Measurements from ENCODE around the gene PLCXD1. TPM values are rescaled to one million over a fixed set of nuclear protein-coding genes. Genes with fewer than 3 reads are reported as not detected.

PLCXD1 gene
- total RNA-seq, 1 experiment from 2014 or later: 60.9 TPM

GRCh38 chrX:307261-308111 lies 26.3 kb downstream of the PLCXD1 start:
- POLR2A ChIA-PET (ENCODE audit: low non-redundant PET): no interaction called here
- no peak overlapping the region for H3K27ac ChIP-seq (ENCODE audit: low read depth, low read length, poor library complexity, severe bottlenecking)
- no peak for TF ChIP-seq CTCF (conservative IDR thresholded peaks at IDR 0.05; ENCODE audit: low read depth, low read length)
- no peak for TF ChIP-seq EZH2 (IDR thresholded peaks at IDR 0.05; ENCODE audit: borderline replicate concordance, low read depth, low read length, poor library complexity, severe bottlenecking)
- peaks cover 64% of the 10 kb centered on the region for H3K36me3 ChIP-seq (ENCODE audit: insufficient read depth, low read length, poor library complexity, severe bottlenecking)
- H3K4me3 ChIP-seq (ENCODE audit: low read depth, low read length, poor library complexity, severe bottlenecking): no peak overlapping the region
- CTCF ChIA-PET: no interaction called here
- H3K4me1 ChIP-seq (ENCODE audit: insufficient read depth, low read length, poor library complexity, severe bottlenecking): no peaks in the 10 kb centered on the region
- no peaks in the 10 kb centered on the region for H3K9me3 ChIP-seq (ENCODE audit: low read depth, low read length, poor library complexity, severe bottlenecking)
- no TSS peak for BruUV-seq (replicated peaks)
- no peaks in the 10 kb centered on the region for H3K27me3 ChIP-seq (replicated peaks; ENCODE audit: insufficient read depth, low read depth, low read length, poor library complexity)
- DNase-seq (ENCODE audit: low spot score): no peak
- intact Hi-C loops (cut with micrococcal nuclease; ENCODE audit: unreplicated experiment): no loop called here

- H3K4me1 ChIP-seq (ENCODE audit: insufficient read depth, low read length, poor library complexity, severe bottlenecking): no peaks in the 10 kb centered on the region
- DNase-seq (ENCODE audit: low spot score): no peak
- intact Hi-C loops (cut with micrococcal nuclease; ENCODE audit: unreplicated experiment): no loop called here
- ChIA-PET POLR2A (ENCODE audit: low non-redundant PET) (no interaction called here), CTCF (no interaction called here)
- peaks cover 69% of the 10 kb centered on the region for H3K36me3 ChIP-seq (ENCODE audit: insufficient read depth, low read length, poor library complexity, severe bottlenecking)
- no peak overlapping the region for H3K4me3 ChIP-seq (ENCODE audit: low read depth, low read length, poor library complexity, severe bottlenecking)
- H3K27me3 ChIP-seq (replicated peaks; ENCODE audit: insufficient read depth, low read depth, low read length, poor library complexity): no peaks in the 10 kb centered on the region
- no TSS peak for BruUV-seq (replicated peaks)
- TF ChIP-seq CTCF (conservative IDR thresholded peaks at IDR 0.05; ENCODE audit: low read depth, low read length) (no peak), EZH2 (IDR thresholded peaks at IDR 0.05; ENCODE audit: borderline replicate concordance, low read depth, low read length, poor library complexity, severe bottlenecking) (no peak)
- no peaks in the 10 kb centered on the region for H3K9me3 ChIP-seq (ENCODE audit: low read depth, low read length, poor library complexity, severe bottlenecking)
- no peak overlapping the region for H3K27ac ChIP-seq (ENCODE audit: low read depth, low read length, poor library complexity, severe bottlenecking)
These were observed 27.8 kb downstream of the PLCXD1 start for GRCh38 chrX:308821-309520.

- H3K4me1 ChIP-seq (ENCODE audit: insufficient read depth, low read length, poor library complexity, severe bottlenecking): no peaks in the 10 kb centered on the region
- no peaks in the 10 kb centered on the region for H3K9me3 ChIP-seq (ENCODE audit: low read depth, low read length, poor library complexity, severe bottlenecking)
- ChIA-PET CTCF (no interaction called here), POLR2A (ENCODE audit: low non-redundant PET) (no interaction called here)
- H3K36me3 ChIP-seq (ENCODE audit: insufficient read depth, low read length, poor library complexity, severe bottlenecking): peaks cover 78% of the 10 kb centered on the region
- TF ChIP-seq CTCF (conservative IDR thresholded peaks at IDR 0.05; ENCODE audit: low read depth, low read length): no peak
- no peak for TF ChIP-seq EZH2 (IDR thresholded peaks at IDR 0.05; ENCODE audit: borderline replicate concordance, low read depth, low read length, poor library complexity, severe bottlenecking)
- no TSS peak for BruUV-seq (replicated peaks)
- no peaks in the 10 kb centered on the region for H3K27me3 ChIP-seq (replicated peaks; ENCODE audit: insufficient read depth, low read depth, low read length, poor library complexity)
- no peak for DNase-seq (ENCODE audit: low spot score)
- H3K27ac ChIP-seq (ENCODE audit: low read depth, low read length, poor library complexity, severe bottlenecking): no peak overlapping the region
- H3K4me3 ChIP-seq (ENCODE audit: low read depth, low read length, poor library complexity, severe bottlenecking): no peak overlapping the region
- intact Hi-C loops (cut with micrococcal nuclease; ENCODE audit: unreplicated experiment): no loop called here
These were observed 29.5 kb downstream of the PLCXD1 start for GRCh38 chrX:310621-311155.
